Vagina (tissue), 2 donors: ENCODE data around the gene MCCD1. TPM values are rescaled to one million over a fixed set of nuclear protein-coding genes. Genes with fewer than 3 reads are reported as not detected.

ENCODE experiments used
- DNase-seq, 2 donors: peaks; one replicate each; pipeline ENCODE4 v3.0.0-alpha.2; 2017; ENCODE audit errors: extremely low spot score in 2 of 2
- H3K27ac ChIP-seq: fragments of 200-600 bp; sonication (generic); one replicate; pipeline ENCODE4 v1.5.1; 2019
- H3K27me3 ChIP-seq: fragments of 200-600 bp; sonication (generic); one replicate; pipeline ENCODE4 v1.5.1; 2019
- H3K36me3 ChIP-seq, 2 donors: fragments of 200-600 bp; sonication (generic); one replicate each; pipeline ENCODE4 v1.5.1; 2017 to 2019
- H3K4me1 ChIP-seq: fragments of 200-600 bp; sonication (generic); one replicate; pipeline ENCODE4 v1.5.1; 2019
- H3K4me3 ChIP-seq, 2 donors: fragments of 200-600 bp; sonication (generic); 1 replicate in 1 of 2; 2 replicates in 1 of 2; pipeline ENCODE4 v1.5.1; 2016 to 2019
- H3K9me3 ChIP-seq: fragments of 200-600 bp; sonication (generic); one replicate; pipeline ENCODE4 v1.5.1; 2019
- POLR2A ChIP-seq, 2 donors: fragments of 450-650 bp; IDR thresholded peaks; one replicate each; pipeline ENCODE4 v1.6.1; 2017; ENCODE audit warnings: antibody characterized with exemption in 2 of 2, mild to moderate bottlenecking in 2 of 2, moderate library complexity in 2 of 2
- POLR2AphosphoS5 ChIP-seq, 2 donors: sonication (generic); formaldehyde crosslinking; IDR thresholded peaks; one replicate each; pipeline ENCODE4 v1.9.0; 2017; ENCODE audit warnings: antibody characterized with exemption in 2 of 2, mild to moderate bottlenecking in 2 of 2, low read depth in 1 of 2; ENCODE audit not compliant: insufficient read depth in 1 of 2
- intact Hi-C: fragments of 100-400 bp; cut with DNase I; formaldehyde crosslinking; loops from one replicate; pipeline ENCODE4 v1.15.1; 2023
- total RNA-seq: library from RNA; depleted of rRNA; stranded (reverse); fragments of >200 nt; gene quantifications from one replicate; pipeline ENCODE4 v1.2.3, GENCODE V29; 2016
- TF ChIP-seq, protein P1 (sequence below), 3 experiments: fragments of 450-650 bp in 2 of 3; fragments of 200-600 bp in 1 of 3; sonication (generic) in 1 of 3; IDR thresholded peaks; one replicate each; pipeline ENCODE4 v1.5.1; 2017 to 2019; ENCODE audit warnings: antibody characterized with exemption in 3 of 3, mild to moderate bottlenecking in 2 of 3, moderate library complexity in 2 of 3

The MCCD1 gene
- total RNA-seq, 1 donor from 2014 or later = not detected

DNA sequence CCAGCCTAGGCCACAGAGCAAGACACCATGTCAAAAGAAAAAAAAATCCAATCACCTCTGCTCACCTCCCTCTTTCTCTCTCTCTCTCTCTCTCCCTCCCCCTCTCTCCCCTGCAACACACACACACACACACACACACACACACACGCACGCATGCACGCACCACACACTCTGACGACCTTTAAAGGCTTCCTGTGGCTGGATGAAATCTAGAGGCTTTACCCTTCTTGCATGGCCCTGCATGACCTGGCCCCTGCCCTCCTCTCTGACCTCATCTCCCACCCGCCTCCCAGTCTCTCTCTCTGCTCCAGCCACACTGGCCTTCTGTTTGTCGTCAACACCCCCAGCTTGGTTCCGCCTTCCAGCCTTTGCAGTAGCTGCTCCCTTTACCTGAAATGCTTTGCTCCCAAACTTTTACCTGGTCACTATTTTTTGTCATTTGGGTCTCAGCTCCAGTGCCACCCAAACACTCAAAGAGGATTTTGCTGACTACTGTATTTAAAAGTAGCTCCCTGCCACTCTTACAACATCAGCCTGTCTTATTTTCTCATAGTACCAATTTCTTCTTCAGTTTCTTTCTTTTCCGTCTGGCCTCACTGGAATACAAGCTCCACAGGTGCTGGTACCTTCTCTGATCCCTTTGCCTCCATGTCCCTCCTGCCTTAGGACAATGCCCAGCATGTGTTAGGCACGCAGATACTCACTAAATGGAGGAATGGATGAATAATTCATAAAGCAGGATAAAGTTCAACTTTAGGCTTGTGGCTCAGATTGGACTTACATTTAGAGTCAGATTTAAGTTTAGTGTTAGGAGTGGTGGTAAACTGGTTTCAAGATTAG is 39.0 kb downstream of the MCCD1 start:
- no peaks in the 10 kb centered on the region for H3K36me3 ChIP-seq
- intact Hi-C loops = no loop called here
- no peaks in the 10 kb centered on the region for H3K4me1 ChIP-seq
- TF ChIP-seq, protein P1, sequence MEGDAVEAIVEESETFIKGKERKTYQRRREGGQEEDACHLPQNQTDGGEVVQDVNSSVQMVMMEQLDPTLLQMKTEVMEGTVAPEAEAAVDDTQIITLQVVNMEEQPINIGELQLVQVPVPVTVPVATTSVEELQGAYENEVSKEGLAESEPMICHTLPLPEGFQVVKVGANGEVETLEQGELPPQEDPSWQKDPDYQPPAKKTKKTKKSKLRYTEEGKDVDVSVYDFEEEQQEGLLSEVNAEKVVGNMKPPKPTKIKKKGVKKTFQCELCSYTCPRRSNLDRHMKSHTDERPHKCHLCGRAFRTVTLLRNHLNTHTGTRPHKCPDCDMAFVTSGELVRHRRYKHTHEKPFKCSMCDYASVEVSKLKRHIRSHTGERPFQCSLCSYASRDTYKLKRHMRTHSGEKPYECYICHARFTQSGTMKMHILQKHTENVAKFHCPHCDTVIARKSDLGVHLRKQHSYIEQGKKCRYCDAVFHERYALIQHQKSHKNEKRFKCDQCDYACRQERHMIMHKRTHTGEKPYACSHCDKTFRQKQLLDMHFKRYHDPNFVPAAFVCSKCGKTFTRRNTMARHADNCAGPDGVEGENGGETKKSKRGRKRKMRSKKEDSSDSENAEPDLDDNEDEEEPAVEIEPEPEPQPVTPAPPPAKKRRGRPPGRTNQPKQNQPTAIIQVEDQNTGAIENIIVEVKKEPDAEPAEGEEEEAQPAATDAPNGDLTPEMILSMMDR (IDR thresholded peaks at IDR 0.05) = no peak
- TF ChIP-seq POLR2AphosphoS5 (IDR thresholded peaks at IDR 0.05; ENCODE audit: insufficient read depth in 1 of 2, low read depth in 1 of 2) (no peak), POLR2A (IDR thresholded peaks at IDR 0.05) (no peak)
- no peak for DNase-seq
- no peak overlapping the region for H3K27ac ChIP-seq
- no peak overlapping the region for H3K4me3 ChIP-seq
- no peaks in the 10 kb centered on the region for H3K27me3 ChIP-seq
- H3K9me3 ChIP-seq = no peaks in the 10 kb centered on the region

DNA sequence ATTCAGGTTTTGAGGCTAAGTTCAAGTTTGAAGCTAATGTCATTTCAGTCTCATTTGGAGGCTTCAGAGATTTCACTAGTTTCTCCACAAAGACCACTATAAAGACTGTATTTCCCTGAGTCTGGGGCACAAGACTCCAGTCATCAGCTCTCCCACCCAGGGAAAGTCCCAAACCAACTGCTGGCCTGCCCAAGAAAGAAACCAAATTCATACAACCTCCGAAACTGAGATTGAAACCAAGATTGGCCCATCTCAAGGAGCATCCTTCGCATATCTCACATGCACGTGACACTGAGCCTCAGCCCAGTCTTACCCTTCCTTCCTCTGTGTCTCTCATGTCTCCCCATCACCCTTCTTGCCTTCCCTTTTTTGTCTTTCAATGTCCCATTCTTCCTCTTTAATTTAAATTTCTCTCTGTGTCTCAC is 39.8 kb downstream of the MCCD1 start:
- no peak for DNase-seq
- Histone ChIP-seq H3K9me3 (no peaks in the 10 kb centered on the region), H3K27ac (no peak overlapping the region), H3K4me1 (no peaks in the 10 kb centered on the region), H3K4me3 (no peak overlapping the region), H3K27me3 (no peaks in the 10 kb centered on the region), H3K36me3 (no peaks in the 10 kb centered on the region)
- intact Hi-C loops = no loop called here
- TF ChIP-seq POLR2AphosphoS5 (IDR thresholded peaks at IDR 0.05; ENCODE audit: insufficient read depth in 1 of 2, low read depth in 1 of 2) (no peak), POLR2A (IDR thresholded peaks at IDR 0.05) (no peak)
- TF ChIP-seq, protein P1 (IDR thresholded peaks at IDR 0.05) = no peak

DNA sequence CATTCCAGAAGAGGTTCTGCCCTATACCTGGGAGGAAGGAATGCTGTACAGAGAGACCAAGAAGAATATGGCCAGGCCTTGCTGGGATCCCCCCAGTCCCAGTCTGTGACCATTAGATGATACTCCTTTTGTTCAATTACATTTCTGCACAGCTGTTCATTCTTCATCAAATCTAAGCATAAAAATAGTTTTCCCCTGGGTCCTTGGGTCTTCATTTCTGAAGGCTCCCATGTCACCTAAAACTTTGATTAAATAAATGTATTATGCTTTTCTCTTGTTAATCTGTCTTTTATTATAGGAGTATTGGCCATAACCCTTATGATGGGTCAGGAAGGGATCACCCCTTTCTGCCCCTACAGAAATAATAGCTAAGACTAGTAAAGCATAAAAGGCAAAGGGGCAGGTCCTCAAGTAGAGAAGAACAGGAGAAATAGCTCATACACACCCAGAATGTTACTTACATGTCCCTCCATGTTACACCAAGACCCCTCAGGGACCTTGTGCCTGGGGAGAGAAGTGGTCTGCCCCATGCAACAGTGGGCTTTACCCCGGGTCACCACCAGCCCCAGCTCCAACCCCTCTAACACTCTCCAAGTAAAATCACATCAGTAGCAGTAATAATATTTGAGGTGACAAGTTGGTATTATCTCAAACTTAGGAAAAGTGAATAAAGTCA is 41.2 kb downstream of the MCCD1 start:
- H3K9me3 ChIP-seq = no peaks in the 10 kb centered on the region
- TF ChIP-seq POLR2A (IDR thresholded peaks at IDR 0.05) (no peak), POLR2AphosphoS5 (IDR thresholded peaks at IDR 0.05; ENCODE audit: insufficient read depth in 1 of 2, low read depth in 1 of 2) (no peak)
- TF ChIP-seq, protein P1 (IDR thresholded peaks at IDR 0.05) = no peak
- no peaks in the 10 kb centered on the region for H3K27me3 ChIP-seq
- DNase-seq = no peak
- intact Hi-C loops = no loop called here
- H3K4me1 ChIP-seq = no peaks in the 10 kb centered on the region
- H3K27ac ChIP-seq = no peak overlapping the region
- no peaks in the 10 kb centered on the region for H3K36me3 ChIP-seq
- no peak overlapping the region for H3K4me3 ChIP-seq

DNA sequence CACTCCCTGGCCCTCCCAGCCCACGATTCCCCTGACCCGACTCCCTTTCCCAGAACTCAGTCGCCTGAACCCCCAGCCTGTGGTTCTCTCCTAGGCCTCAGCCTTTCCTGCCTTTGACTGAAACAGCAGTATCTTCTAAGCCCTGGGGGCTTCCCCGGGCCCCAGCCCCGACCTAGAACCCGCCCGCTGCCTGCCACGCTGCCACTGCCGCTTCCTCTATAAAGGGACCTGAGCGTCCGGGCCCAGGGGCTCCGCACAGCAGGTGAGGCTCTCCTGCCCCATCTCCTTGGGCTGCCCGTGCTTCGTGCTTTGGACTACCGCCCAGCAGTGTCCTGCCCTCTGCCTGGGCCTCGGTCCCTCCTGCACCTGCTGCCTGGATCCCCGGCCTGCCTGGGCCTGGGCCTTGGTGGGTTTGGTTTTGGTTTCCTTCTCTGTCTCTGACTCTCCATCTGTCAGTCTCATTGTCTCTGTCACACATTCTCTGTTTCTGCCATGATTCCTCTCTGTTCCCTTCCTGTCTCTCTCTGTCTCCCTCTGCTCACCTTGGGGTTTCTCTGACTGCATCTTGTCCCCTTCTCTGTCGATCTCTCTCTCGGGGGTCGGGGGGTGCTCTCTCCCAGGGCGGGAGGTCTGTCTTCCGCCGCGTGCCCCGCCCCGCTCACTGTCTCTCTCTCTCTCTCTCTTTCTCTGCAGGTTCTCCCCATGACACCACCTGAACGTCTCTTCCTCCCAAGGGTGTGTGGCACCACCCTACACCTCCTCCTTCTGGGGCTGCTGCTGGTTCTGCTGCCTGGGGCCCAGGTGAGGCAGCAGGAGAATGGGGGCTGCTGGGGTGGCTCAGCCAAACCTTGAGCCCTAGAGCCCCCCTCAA is 43.5 kb downstream of the MCCD1 start, which contains the start of gene LTA:
TSS of gene LTA (plus strand) at position 249 of the 871 bp plus-strand sequence. CDS start at position 703, 454 bp downstream.
- Histone ChIP-seq H3K4me1 (no peaks in the 10 kb centered on the region), H3K9me3 (no peaks in the 10 kb centered on the region), H3K36me3 (no peaks in the 10 kb centered on the region), H3K4me3 (no peak within 1 kb of the TSS), H3K27me3 (no peaks in the 10 kb centered on the region), H3K27ac (no peak within 1 kb of the TSS)
- TF ChIP-seq POLR2AphosphoS5 (IDR thresholded peaks at IDR 0.05; ENCODE audit: insufficient read depth in 1 of 2, low read depth in 1 of 2) = no peak
- DNase-seq = no peak
- intact Hi-C loops = no loop called here
